Activated T-helper 1 cell treated with anti-CD3 and anti-CD28 coated beads, Interleukin-12 subunit alpha, Interleukin-12 subunit beta, Interleukin-2, Interleukin-4 antibody, amounts not matched to agents 30 ng/mL and 10 ng/mL and 1 ng/mL, durations not matched to agents 14 hours and 24 hours and 36 hours (primary cell): ENCODE data around the gene COL18A1. TPM values are rescaled to one million over a fixed set of nuclear protein-coding genes. Genes with fewer than 3 reads are reported as not detected.

Experiments used
- DNase-seq: peaks from one replicate; pipeline ENCODE4 v3.0.0; 2021; ENCODE audit warnings: low spot score
- H3K27ac Mint-ChIP-seq: one replicate; pipeline ENCODE4 v1.8.0; 2021; ENCODE audit warnings: mild to moderate bottlenecking, mixed read lengths
- H3K27me3 Mint-ChIP-seq: one replicate; pipeline ENCODE4 v1.8.0; 2022; ENCODE audit warnings: mild to moderate bottlenecking, moderate library complexity, mixed read lengths; ENCODE audit not compliant: insufficient read depth
- H3K36me3 Mint-ChIP-seq: one replicate; pipeline ENCODE4 v1.8.0; 2021; ENCODE audit warnings: low read depth, mixed read lengths
- H3K4me1 Mint-ChIP-seq: one replicate; pipeline ENCODE4 v1.8.0; 2021; ENCODE audit warnings: low read depth, mixed read lengths
- H3K4me3 Mint-ChIP-seq: one replicate; pipeline ENCODE4 v1.8.0; 2021; ENCODE audit warnings: mild to moderate bottlenecking, moderate library complexity, mixed read lengths
- H3K9me3 Mint-ChIP-seq: one replicate; pipeline ENCODE4 v1.8.0; 2021; ENCODE audit warnings: mixed read lengths
- intact Hi-C: fragments of 100-400 bp; cut with micrococcal nuclease; formaldehyde crosslinking; loops from one replicate; pipeline ENCODE4 v1.15.1; 2024
- total RNA-seq: library from RNA; stranded (reverse); gene quantifications from 2 replicates; pipeline ENCODE4 v1.2.3, GENCODE V29; 2022

The COL18A1 gene
- total RNA-seq, 1 donor from 2014 or later, result 2.1 TPM

DNA sequence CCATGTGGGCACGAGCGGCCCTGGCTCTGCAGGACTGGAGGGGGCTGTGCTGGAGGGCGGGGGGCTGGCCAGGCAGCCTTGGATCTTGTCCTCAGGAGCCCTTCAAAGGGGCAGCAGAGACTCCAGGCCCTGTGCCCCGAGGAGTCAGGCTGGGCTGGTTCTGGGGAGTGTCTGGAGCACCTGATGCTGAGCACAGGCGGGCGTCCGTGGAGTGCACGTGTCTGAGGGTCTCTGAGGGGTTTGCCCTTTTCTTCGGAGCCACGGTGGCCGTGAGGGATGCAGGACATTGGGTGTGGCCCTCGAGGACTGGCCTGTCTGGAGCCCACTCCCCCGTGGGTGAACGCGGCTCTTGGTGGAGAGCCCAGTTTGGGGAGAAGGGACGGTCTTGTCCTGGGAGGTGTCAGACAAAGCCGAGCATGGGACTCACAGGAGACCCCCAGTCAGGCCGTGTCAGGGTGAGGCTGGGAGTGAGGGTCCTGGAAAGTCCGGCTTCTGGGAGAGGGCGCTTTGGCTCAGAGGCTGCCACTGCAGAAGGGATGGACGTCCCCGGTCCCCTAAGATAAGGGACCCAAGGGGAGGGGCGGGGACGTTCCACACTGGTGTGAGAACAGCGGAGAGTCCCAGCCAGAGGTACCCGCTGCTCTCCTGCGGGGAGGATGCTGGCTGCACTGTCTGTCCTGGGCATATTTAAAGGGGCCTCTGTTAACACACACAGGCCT, 60.8 kb downstream of the COL18A1 start:
- Mint-ChIP-seq H3K27ac (no peak overlapping the region), H3K9me3 (no peaks in the 10 kb centered on the region), H3K27me3 (peaks cover 8% of the 10 kb centered on the region), H3K4me1 (no peaks in the 10 kb centered on the region), H3K4me3 (no peak overlapping the region), H3K36me3 (no peaks in the 10 kb centered on the region)
- no peak for DNase-seq
- intact Hi-C loops, result no loop called here

DNA sequence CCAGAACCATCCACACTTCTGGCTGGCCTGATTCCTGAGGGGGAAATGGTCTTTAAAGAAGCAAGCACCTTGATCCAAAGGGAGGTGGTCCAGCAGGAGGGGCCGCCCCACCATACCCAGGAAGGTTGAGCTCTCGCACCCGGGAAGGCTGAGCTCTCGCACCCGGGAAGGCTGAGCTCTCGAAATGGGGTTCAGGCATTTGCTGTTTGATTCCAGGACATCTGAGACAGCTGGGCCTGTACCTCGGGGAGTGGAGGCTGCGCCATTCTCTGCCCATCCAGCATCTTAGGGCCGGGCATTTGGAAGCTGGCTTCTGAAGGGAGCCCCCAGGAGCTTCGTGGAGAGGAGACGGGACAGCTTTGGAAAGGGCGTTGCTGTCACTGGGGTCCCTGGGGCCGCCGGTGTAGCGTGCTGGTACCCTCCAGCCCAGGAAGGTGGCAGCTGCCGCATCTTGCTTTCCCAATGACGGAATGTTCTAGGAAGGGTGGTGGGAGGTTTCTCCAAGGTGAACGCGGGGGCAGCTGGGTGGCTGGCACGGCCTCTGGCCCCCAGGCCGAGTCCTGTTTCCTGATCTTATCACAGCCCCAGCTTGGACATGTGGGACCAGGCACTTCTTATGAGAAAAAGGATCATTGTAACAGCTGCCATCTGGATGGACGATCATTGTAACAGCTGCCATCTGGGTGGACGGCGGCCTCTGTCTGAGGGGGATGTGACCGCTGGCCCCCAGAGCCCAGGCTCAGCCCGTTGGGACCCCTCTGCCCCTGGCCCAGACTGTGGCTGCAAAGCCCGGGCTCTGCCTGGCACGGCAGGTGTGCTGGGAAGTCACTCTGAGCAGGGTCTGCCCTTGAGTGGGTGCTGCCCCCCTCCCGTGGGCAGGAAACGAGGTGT, 61.6 kb downstream of the COL18A1 start:
- Mint-ChIP-seq H3K36me3 (no peaks in the 10 kb centered on the region), H3K9me3 (no peaks in the 10 kb centered on the region), H3K27me3 (peaks cover 8% of the 10 kb centered on the region), H3K4me3 (no peak overlapping the region), H3K4me1 (peaks cover 5% of the 10 kb centered on the region), H3K27ac (no peak overlapping the region)
- intact Hi-C loops, result no loop called here
- DNase-seq, result no peak

DNA sequence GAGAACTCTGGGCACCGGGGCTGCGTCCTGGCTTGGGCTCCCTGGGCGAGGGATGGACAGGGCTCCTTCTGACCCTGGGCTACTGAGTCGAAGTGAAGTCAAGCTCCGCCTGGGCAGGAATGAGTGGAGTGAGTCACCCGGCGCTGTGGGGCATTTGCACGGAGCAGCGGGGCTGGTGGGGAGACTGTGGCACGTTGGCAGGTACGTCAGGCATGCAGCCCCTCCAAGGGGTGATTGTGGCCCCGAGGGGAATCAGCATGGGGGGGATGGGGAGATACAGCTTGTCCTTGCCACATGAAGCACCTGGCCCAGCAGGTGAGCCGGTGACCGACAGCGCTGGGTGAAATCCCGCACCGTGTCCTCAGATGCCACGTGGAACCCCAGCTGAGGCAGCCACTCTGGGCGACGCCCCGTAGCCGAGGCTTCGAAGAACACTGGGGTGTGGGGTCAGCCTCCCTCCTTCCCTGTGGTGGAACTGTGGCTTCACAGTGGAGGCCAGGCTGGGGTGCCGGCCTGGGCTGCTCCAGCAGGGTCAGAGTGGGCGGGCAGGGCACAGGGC, 62.3 kb downstream of the COL18A1 start:
- Mint-ChIP-seq H3K27ac (no peak overlapping the region), H3K4me1 (peaks cover 5% of the 10 kb centered on the region), H3K27me3 (peaks cover 8% of the 10 kb centered on the region), H3K9me3 (no peaks in the 10 kb centered on the region), H3K4me3 (no peak overlapping the region), H3K36me3 (no peaks in the 10 kb centered on the region)
- no peak for DNase-seq
- intact Hi-C loops, result no loop called here

DNA sequence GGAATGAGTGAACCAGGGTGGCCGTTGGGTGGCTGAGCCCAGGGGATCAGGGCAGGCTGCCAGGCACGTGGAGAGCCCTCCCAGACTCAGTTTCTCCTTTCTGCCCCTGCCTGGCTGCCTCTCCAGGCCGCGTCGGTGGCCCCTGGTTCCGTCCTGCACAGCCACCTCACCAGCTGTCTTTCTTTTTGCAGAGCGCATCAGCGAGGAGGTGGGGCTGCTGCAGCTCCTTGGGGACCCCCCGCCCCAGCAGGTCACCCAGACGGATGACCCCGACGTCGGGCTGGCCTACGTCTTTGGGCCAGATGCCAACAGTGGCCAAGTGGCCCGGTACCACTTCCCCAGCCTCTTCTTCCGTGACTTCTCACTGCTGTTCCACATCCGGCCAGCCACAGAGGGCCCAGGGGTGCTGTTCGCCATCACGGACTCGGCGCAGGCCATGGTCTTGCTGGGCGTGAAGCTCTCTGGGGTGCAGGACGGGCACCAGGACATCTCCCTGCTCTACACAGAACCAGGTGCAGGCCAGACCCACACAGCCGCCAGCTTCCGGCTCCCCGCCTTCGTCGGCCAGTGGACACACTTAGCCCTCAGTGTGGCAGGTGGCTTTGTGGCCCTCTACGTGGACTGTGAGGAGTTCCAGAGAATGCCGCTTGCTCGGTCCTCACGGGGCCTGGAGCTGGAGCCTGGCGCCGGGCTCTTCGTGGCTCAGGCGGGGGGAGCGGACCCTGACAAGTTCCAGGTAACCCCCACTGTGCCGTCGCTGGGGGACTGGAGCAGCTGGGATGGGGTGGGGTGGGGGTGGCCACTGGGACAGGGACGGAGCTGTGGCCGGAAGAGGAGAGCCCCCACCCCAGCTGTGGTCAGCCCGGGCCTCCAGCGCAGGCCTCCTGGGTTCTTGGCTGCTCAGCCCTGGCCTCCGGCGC, 63.3 kb downstream of the COL18A1 start:
- Mint-ChIP-seq H3K27ac (no peak overlapping the region), H3K36me3 (no peaks in the 10 kb centered on the region), H3K9me3 (no peaks in the 10 kb centered on the region), H3K4me3 (no peak overlapping the region), H3K4me1 (peaks cover 5% of the 10 kb centered on the region), H3K27me3 (peaks cover 3% of the 10 kb centered on the region)
- DNase-seq, result no peak
- intact Hi-C loops, result no loop called here

DNA sequence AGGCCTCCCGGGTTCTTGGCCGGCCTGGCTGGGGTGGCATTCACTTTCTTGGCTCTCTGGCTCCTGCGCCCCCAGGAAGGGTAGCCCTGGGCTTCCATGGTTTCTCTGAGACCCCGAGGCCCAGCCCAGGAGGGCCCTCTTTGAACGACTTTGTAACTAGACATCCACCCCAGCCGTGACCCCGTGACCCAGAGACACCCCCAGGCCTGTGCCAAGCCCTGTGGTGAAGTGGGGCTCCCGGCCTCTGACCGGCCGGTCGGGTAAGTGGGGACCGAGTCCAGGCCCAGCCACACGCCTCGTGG, 64.0 kb downstream of the COL18A1 start:
- intact Hi-C loops, result no loop called here
- Mint-ChIP-seq H3K27me3 (peaks cover 2% of the 10 kb centered on the region), H3K27ac (no peak overlapping the region), H3K9me3 (no peaks in the 10 kb centered on the region), H3K36me3 (no peaks in the 10 kb centered on the region), H3K4me3 (no peak overlapping the region), H3K4me1 (peaks cover 6% of the 10 kb centered on the region)
- DNase-seq, result no peak

DNA sequence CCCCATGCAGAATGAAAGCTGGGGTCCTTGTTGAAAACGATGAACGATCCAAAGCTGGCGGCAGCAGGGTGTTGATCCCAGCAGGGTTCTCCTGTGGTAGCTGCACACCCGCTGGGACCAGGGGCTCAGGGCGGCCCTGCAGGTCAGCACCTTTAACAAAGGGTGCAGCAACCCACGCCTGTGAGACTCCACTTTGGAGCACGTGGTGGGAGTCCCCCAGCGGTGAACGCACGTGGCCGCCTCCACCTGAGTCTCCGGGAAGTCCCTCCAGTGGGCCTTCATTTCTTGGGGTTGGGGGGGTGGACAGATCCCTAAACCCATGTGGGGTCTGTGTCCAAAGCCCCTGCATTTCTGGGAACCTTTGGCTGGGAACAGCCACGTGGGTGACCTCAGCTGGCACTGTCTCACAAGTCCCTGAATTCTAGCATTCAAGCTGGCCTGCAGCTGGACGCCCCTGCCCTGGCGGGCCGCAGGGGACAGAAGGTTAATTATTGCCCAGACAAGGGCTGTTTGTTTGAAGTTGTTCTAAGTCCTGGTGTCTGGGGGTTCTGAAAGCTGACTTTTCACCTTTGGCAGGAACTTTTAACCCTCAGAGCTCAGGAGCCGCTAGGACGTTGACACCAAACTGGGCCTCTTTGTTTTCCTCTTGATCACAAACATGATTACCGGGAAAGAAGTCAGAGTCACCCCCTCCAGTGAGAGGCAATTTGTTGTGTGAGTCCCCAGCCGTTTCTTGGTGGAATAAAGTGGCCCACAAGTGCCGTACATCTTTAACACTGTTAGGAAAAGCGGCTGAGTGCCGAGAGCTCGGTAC, 64.5 kb downstream of the COL18A1 start:
- intact Hi-C loops, result no loop called here
- Mint-ChIP-seq H3K36me3 (no peaks in the 10 kb centered on the region), H3K9me3 (peaks cover 4% of the 10 kb centered on the region), H3K4me3 (no peak overlapping the region), H3K4me1 (peaks cover 10% of the 10 kb centered on the region), H3K27ac (no peak overlapping the region), H3K27me3 (peaks cover 2% of the 10 kb centered on the region)
- no peak for DNase-seq

DNA sequence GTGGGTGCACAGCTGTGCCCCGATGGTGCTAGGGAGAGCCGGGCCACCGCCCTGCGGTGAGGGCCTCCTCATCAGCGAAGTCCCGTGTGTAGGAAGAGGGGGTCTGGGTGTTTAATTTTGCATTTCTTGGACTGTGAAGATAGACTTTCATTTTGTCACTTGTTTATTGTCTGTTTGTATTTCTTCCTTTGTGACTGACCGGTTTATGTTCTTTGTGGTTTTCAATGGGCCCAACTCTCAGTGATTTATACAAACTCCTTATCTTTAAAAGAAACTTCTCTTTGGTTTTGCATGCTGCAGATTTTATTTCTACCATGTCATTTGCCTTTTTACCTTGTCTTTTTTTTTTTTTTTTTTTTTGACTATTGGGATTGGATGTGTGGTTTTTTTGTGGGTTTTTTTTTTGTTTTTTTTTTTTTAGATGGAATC, 65.1 kb downstream of the COL18A1 start:
- H3K4me1 Mint-ChIP-seq, result peaks cover 10% of the 10 kb centered on the region
- H3K27ac Mint-ChIP-seq, result no peak overlapping the region
- no peak for DNase-seq
- peaks cover 4% of the 10 kb centered on the region for H3K9me3 Mint-ChIP-seq
- no peaks in the 10 kb centered on the region for H3K36me3 Mint-ChIP-seq
- H3K27me3 Mint-ChIP-seq, result peaks cover 2% of the 10 kb centered on the region
- no peak overlapping the region for H3K4me3 Mint-ChIP-seq
- intact Hi-C loops, result no loop called here

DNA sequence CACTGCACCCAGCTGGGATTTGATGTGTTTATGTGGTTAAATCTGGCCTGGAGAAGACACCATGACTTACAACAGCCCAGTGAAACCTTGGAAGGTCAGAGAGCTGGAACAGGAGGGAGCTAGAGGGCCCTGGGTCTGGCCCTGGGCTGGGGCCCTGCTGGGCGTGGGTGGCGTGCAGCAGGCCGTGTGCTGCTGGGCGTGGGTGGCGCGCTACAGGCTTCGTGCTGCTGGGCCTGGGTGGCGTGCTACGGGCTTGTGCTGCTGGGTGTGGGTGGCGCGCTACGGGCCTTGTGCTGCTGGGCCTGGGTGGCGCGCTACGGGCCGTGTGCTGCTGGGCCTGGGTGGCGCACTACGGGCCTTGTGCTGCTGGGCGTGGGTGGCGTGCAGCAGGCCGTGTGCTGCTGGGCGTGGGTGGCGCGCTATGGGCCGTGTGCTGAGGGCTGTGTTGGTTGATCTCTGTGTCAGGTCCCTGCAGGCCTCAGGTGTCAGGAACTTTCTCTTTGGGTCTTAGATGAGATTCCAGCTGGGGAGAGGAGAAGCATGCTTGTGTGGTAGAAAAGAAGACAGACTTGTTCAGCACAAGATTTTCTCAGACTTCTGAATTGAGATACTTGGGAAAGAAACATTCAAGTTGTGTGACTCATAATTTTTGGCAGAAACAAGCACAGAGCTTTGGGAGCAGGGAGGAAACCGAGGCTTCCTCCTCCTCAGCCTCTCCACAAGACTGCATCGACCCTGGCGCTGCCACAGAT, 66.0 kb downstream of the COL18A1 start:
- Mint-ChIP-seq H3K27me3 (no peaks in the 10 kb centered on the region), H3K4me3 (peak overlapping the region; percentile 17), H3K9me3 (peaks cover 4% of the 10 kb centered on the region), H3K27ac (peak overlapping the region; percentile 21), H3K4me1 (peaks cover 10% of the 10 kb centered on the region), H3K36me3 (no peaks in the 10 kb centered on the region)
- intact Hi-C loops, result no loop called here
- DNase-seq, result no peak

DNA sequence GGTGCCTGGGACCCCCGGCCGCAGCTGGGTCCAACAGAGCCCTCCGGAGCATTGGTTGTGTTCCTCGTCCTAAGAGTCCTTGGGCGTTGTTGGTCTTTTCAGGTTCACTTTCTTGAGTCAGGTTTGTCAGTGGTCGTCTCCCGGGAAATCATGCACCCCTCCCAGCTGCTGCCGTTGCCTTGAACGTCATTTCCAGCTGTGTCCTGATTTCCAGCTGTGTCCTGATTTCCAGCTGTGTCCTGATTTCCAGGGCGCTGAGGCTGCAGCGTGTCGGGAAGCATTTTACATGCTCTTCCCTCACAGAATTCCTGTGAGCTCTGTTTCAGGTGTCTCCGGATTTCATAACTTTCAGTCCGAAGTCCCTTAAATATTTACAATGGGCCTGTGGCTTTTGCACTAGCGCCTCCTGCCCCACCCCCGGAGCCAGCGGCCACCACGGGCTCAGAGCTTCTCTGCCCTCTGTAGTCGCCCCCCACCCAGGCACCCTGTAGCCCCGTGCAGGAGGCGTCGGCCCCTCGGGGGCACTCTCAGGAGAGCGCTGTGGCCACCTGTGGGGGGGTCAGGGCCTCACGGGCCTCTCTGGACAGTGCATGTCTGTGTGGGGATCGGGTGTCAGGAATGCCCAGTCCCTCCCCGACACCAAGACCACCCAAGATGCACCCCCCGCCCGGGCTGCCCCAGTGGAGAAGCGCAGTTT, 66.7 kb downstream of the COL18A1 start:
- no peaks in the 10 kb centered on the region for H3K36me3 Mint-ChIP-seq
- H3K4me3 Mint-ChIP-seq, result no peak overlapping the region
- intact Hi-C loops, result no loop called here
- H3K4me1 Mint-ChIP-seq, result peaks cover 10% of the 10 kb centered on the region
- no peaks in the 10 kb centered on the region for H3K27me3 Mint-ChIP-seq
- H3K27ac Mint-ChIP-seq, result no peak overlapping the region
- H3K9me3 Mint-ChIP-seq, result peaks cover 4% of the 10 kb centered on the region
- DNase-seq, result no peak

DNA sequence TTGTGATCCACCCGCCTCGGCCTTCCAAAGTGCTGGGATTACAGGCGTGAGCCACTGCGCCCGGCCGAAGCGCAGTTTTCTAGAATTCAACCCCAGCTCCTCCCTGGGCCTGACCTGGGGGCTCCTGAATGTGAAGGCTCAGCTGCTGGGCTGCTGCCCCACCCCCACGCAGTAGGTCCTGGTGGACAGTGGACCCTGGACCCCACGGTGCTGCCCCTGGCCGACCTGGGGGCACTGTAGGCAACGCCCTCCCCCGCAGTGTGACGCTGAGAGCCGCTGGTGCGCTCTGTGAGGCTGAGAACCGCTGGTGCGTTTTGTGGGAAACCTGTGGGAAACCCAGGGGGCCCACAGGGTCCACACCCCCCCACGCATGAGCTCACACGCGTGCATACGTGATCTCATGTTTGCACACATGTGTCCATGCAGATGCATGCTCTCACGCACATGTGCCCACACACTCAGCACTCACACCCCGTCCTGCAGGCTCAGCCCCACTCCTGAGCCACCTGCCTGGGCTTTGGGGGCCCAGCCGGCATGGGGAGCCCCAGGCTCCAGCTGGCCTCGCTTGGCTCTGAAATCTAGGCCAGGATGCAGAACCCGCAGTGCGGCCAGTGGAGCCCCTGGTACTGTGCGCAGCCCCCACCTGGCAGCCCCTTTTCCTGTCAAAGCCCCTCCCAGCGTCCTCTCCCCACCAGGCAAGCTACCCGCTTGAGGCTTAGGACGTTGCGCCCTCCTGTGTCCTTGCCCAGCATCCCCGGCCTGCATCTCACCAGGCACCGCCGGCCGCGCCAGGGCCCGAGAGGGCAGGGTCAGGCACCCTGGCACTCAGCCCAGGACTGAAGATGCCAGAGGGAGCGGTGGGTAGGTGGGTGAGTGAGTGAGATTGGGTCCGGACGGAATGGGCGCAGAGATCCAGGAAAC, 67.7 kb downstream of the COL18A1 start:
- H3K4me1 Mint-ChIP-seq, result peaks cover 10% of the 10 kb centered on the region
- no peaks in the 10 kb centered on the region for H3K27me3 Mint-ChIP-seq
- H3K27ac Mint-ChIP-seq, result no peak overlapping the region
- peaks cover 4% of the 10 kb centered on the region for H3K9me3 Mint-ChIP-seq
- no peak for DNase-seq
- intact Hi-C loops, result no loop called here
- H3K4me3 Mint-ChIP-seq, result no peak overlapping the region
- no peaks in the 10 kb centered on the region for H3K36me3 Mint-ChIP-seq
